Heart right ventricle (tissue), 16 donors: ENCODE results near the gene SLC1A3. TPM values are rescaled to one million over a fixed set of nuclear protein-coding genes. Genes with fewer than 3 reads are reported as not detected.

ENCODE experiments used
- ATAC-seq, 8 donors: fragments of 200-7000 bp; cut with Tn5 transposase; one replicate each; pipeline ENCODE4 v1.9.1; 2020; ENCODE audit warnings: mild to moderate bottlenecking in 8 of 8, moderate library complexity in 8 of 8, moderate number of reproducible peaks in 1 of 8
- DNase-seq, 2 donors: peaks; one replicate each; pipeline ENCODE4 v3.0.0-alpha.2; 2020
- H3K27ac ChIP-seq, 10 donors: fragments of 200-600 bp; sonication (generic) in 2 of 10; one replicate each; pipeline versions ENCODE4 v1.5.0 to v1.8.0; 2020 to 2022; ENCODE audit warnings: mild to moderate bottlenecking in 3 of 10
- H3K27me3 ChIP-seq, 7 donors: fragments of 200-600 bp; one replicate each; pipeline ENCODE4 v1.8.0; 2021 to 2022; ENCODE audit warnings: mild to moderate bottlenecking in 2 of 7
- H3K36me3 ChIP-seq, 9 donors: fragments of 200-600 bp; sonication (generic) in 1 of 9; one replicate each; pipeline versions ENCODE4 v1.5.0 to v1.8.0; 2020 to 2022; ENCODE audit warnings: mild to moderate bottlenecking in 2 of 9
- H3K4me1 ChIP-seq, 9 donors: fragments of 200-600 bp; sonication (generic) in 1 of 9; one replicate each; pipeline versions ENCODE4 v1.5.0 to v1.8.0; 2020 to 2022; ENCODE audit warnings: mild to moderate bottlenecking in 4 of 9
- H3K4me3 ChIP-seq, 10 donors: fragments of 200-600 bp; sonication (generic) in 2 of 10; one replicate each; pipeline versions ENCODE4 v1.5.0 to v1.8.0; 2020 to 2022; ENCODE audit warnings: mild to moderate bottlenecking in 7 of 10, moderate library complexity in 2 of 10
- H3K9me3 ChIP-seq, 11 donors: fragments of 200-600 bp in 10 of 11; sonication (generic) in 2 of 11; one replicate each; pipeline versions ENCODE4 v1.5.0 to v1.8.0; 2013 to 2022; ENCODE audit warnings: mild to moderate bottlenecking in 2 of 11, control low read depth in 1 of 11, moderate library complexity in 1 of 11
- CTCF ChIP-seq, 9 donors: fragments of 200-600 bp; sonication (generic) in 2 of 9; IDR thresholded peaks; one replicate each; pipeline versions ENCODE4 v1.5.0 to v1.8.0; 2021 to 2022; ENCODE audit warnings: antibody characterized with exemption in 9 of 9, mild to moderate bottlenecking in 5 of 9, moderate library complexity in 1 of 9
- WGBS, 2 donors: extraction: QIAGEN DNeasy Blood & Tissue Kit; methylation state at CpG; one replicate each; pipeline ENCODE4 v1.1.7; 2013; ENCODE audit warnings: inconsistent platforms in 1 of 2; 5-methylcytosine and 5-hydroxymethylcytosine counted together
- intact Hi-C, 10 donors: fragments of 100-400 bp; cut with DNase I; formaldehyde crosslinking; loops; one replicate each; pipeline versions ENCODE4 v1.11.1 to v1.14.2; 2022
- polyA plus RNA-seq, 2 donors: library from polyadenylated mRNA; stranded (reverse); fragments of 200-250 nt; gene quantifications; one replicate each; pipeline ENCODE4 v1.2.3, GENCODE V29; 2013
- total RNA-seq, 10 donors: library from RNA; stranded (reverse); fragmentation: NEBNext Ultra II Directional in 3 of 10; extraction: Animal tissue kit (Norgen Biotek cat#: 25700) in 3 of 10; gene quantifications; one replicate each; pipeline versions ENCODE4 v1.2.1 to v1.2.4, GENCODE V29; 2021 to 2023
- donor health status: Arrhythmogenic right ventricular cardiomyopathy.
- donor health status: ischemic (EF 13 %, LVEDD 7.1; RV severe dilation, severe dysfunction).
- donor health status: healthy with polysubstance abuse.
- donor health status: DM: no; HTN: yes; CAD: no.
- donor health status: DM: no; HTN: no; CAD: no.
- donor health status: ischemic (EF 25% LVEDD 6.9; RV normal size, moderate dysfunction).
- donor health status: ischemic (EF 25% LVEDD 5.7; RV mildly dilated, moderate dysfunction).
- donor health status: healthy.
- donor health status: DM: yes; HTN: yes; CAD: no.
- donor health status: Ischemic cardiomyopathy.
- donor health status: ischemic (EF 35%, LVEDD 5.7; RV mildly dilated, moderate dysfunction).
- donor health status: nonischemic (EF 11% LVEDD 7.7; RV severe dilation, severe dysfunction).
- donor health status: DM: yes; HTN: yes; CAD: no.
- donor health status: PGD.
- donor health status: ischemic (EF 29% LVEDD 5.4; RV normal size, mild dysfunction).
- donor health status: nonischemic (EF 23%, LVEDD 6.1; RV moderate dilation, normal function).

Gene SLC1A3
- total and polyA plus RNA-seq, 12 donors, result 39.5 to 83.6 (median 58.5) TPM

- Histone ChIP-seq H3K27me3 (peaks cover 0 to 3% (median 0%) of the 10 kb centered on the region in 7 donors), H3K4me1 (peaks cover 0 to 56% (median 27%) of the 10 kb centered on the region in 9 donors), H3K27ac (peak overlapping the region in 4 of 10 donors; percentile 33 to 79 (median 60)), H3K36me3 (peaks cover 0 to 16% (median 0%) of the 10 kb centered on the region in 9 donors), H3K9me3 (no peaks in the 10 kb centered on the region), H3K4me3 (no peak overlapping the region)
- intact Hi-C loops, result loop anchor here in 2 of 10 donors (5.0 to 10.0 kb wide), 2 partner anchors 79 to 198 kb away; no protein-coding TSS in a partner anchor
- 63 to 66% methylated on average over 8 of the region's 8 CpGs for WGBS, 2 donors
- DNase-seq (no peak), ATAC-seq (peak in 1 of 8 donors; percentile 22)
- no peak for TF ChIP-seq CTCF (IDR thresholded peaks at IDR 0.05)
These were observed 6.8 kb downstream of the SLC1A3 start for GRCh38 chr5:36613241-36613640.

- intact Hi-C loops, result loop anchor here in 2 of 10 donors (5.0 to 10.0 kb wide), 2 partner anchors 78 to 199 kb away; no protein-coding TSS in a partner anchor
- Histone ChIP-seq H3K27me3 (no peaks in the 10 kb centered on the region), H3K9me3 (no peaks in the 10 kb centered on the region), H3K4me3 (no peak overlapping the region), H3K36me3 (peaks cover 0 to 16% (median 0%) of the 10 kb centered on the region in 9 donors), H3K4me1 (peaks cover 0 to 56% (median 27%) of the 10 kb centered on the region in 9 donors), H3K27ac (peak overlapping the region in 7 of 10 donors; percentile 26 to 79 (median 65))
- DNase-seq, result no peak
- peak in 1 of 8 donors; percentile 22 for ATAC-seq
- WGBS, 2 donors, result 43 to 51% methylated on average over 7 of the region's 7 CpGs
- TF ChIP-seq CTCF (IDR thresholded peaks at IDR 0.05), result no peak
These were observed 7.6 kb downstream of the SLC1A3 start for GRCh38 chr5:36613771-36614656.

GRCh38 chr5:36614657-36615308 lies 8.4 kb downstream of the SLC1A3 start:
- Histone ChIP-seq H3K27me3 (no peaks in the 10 kb centered on the region), H3K9me3 (no peaks in the 10 kb centered on the region), H3K4me3 (no peak overlapping the region), H3K4me1 (peaks cover 0 to 50% (median 27%) of the 10 kb centered on the region in 9 donors), H3K27ac (peak overlapping the region in 9 of 10 donors; percentile 26 to 79 (median 56)), H3K36me3 (peaks cover 0 to 16% (median 0%) of the 10 kb centered on the region in 9 donors)
- intact Hi-C loops, result loop anchor here in 3 of 10 donors (5.0 to 10.0 kb wide), 3 partner anchors 38 to 200 kb away; no protein-coding TSS in a partner anchor
- TF ChIP-seq CTCF (IDR thresholded peaks at IDR 0.05), result no peak
- DNase-seq, result no peak
- 64 to 66% methylated on average over 4 of the region's 4 CpGs for WGBS, 2 donors
- ATAC-seq, result peak in 6 of 8 donors; percentile 20 to 43 (median 30)

- 74 to 82% methylated on average over 8 of the region's 8 CpGs for WGBS, 2 donors
- DNase-seq (no peak), ATAC-seq (no peak)
- Histone ChIP-seq H3K27me3 (no peaks in the 10 kb centered on the region), H3K36me3 (peaks cover 0 to 4% (median 0%) of the 10 kb centered on the region in 9 donors), H3K9me3 (no peaks in the 10 kb centered on the region), H3K4me1 (peaks cover 2 to 26% (median 17%) of the 10 kb centered on the region in 9 donors), H3K27ac (no peak overlapping the region), H3K4me3 (no peak overlapping the region)
- no peak for TF ChIP-seq CTCF (IDR thresholded peaks at IDR 0.05)
- intact Hi-C loops, result loop anchor here in 2 of 10 donors (5.0 to 10.0 kb wide), 2 partner anchors 33 to 204 kb away; no protein-coding TSS in a partner anchor
These were observed 12.7 kb downstream of the SLC1A3 start for GRCh38 chr5:36619012-36619635.
